HepG2 (cell line): ENCODE results near the gene GRM7. TPM values are rescaled to one million over a fixed set of nuclear protein-coding genes. Genes with fewer than 3 reads are reported as not detected.

ENCODE experiments used
- ATAC-seq: fragments of 200-7000 bp; cut with Tn5 transposase; 3 replicates; pipeline ENCODE4 v1.9.1; 2020; ENCODE audit warnings: mild to moderate bottlenecking, moderate library complexity
- BruUV-seq: library from RNA; stranded (reverse); fragments of 400-500 nt; replicated peaks from 2 replicates; lab custom pipeline; 2021; lab: Mats Ljungman, UMichigan
- CTCF ChIA-PET: fragments of 300-600 bp; formaldehyde crosslinking; extraction: SDS; loops from one replicate; lab custom pipeline; 2021; ENCODE audit warnings: low total read pairs, inconsistent platforms, low intra/inter-chr PET ratio; lab: Yijun Ruan, JAX
- POLR2A ChIA-PET: fragments of 350-600 bp; sonication (Branson Sonifier 250); formaldehyde crosslinking; loops from one replicate; lab custom pipeline; 2020; ENCODE audit warnings: antibody characterized with exemption, inconsistent platforms; lab: Yijun Ruan, JAX
- DNase-seq: peaks from one replicate; pipeline ENCODE4 v3.0.0-alpha.2; 2015; ENCODE audit warnings: low spot score
- FAIRE-seq: peaks from 3 replicates; lab custom pipeline; 2011; peaks lifted over from hg19 to GRCh38; lab: Jason Lieb, UNC
- H2AFZ ChIP-seq: one replicate; pipeline ENCODE4 v1.6.1; 2011; ENCODE audit warnings: low read length, inconsistent platforms
- H3K27ac ChIP-seq: fragments of 300-600 bp; 3 replicates; pipeline ENCODE4 v1.8.0; 2011; ENCODE audit warnings: mixed run types, mild to moderate bottlenecking, mixed read lengths, low read length, inconsistent platforms; ENCODE audit not compliant: insufficient read depth; ENCODE audit errors: extremely low read length
- H3K27me3 ChIP-seq, 2 experiments: fragments of 200-600 bp in 1 of 2; 2 replicates in 1 of 2; 3 replicates in 1 of 2; pipeline versions ENCODE4 v1.6.0 to v1.8.0; 2011; ENCODE audit warnings: low read length in 2 of 2, mild to moderate bottlenecking in 2 of 2, moderate library complexity in 2 of 2, inconsistent platforms in 1 of 2; ENCODE audit not compliant: insufficient read depth in 2 of 2, control insufficient read depth in 1 of 2
- H3K36me3 ChIP-seq, 2 experiments: fragments of 200-600 bp in 1 of 2; replicated peaks in 1 of 2; 2 replicates in 1 of 2; 3 replicates in 1 of 2; pipeline versions ENCODE4 v1.5.1 to v1.8.0; 2011; ENCODE audit warnings: low read length in 2 of 2, inconsistent platforms in 1 of 2; ENCODE audit not compliant: insufficient read depth in 2 of 2, control insufficient read depth in 1 of 2
- H3K4me1 ChIP-seq: 2 replicates; pipeline ENCODE4 v1.5.1; 2012; ENCODE audit warnings: low read length, inconsistent platforms; ENCODE audit not compliant: insufficient read depth
- H3K4me2 ChIP-seq: 2 replicates; pipeline ENCODE4 v1.6.0; 2011; ENCODE audit warnings: low read depth, low read length, inconsistent platforms
- H3K4me3 ChIP-seq, 3 experiments: fragments of 200-600 bp in 1 of 3; sonication (generic), shearing (Covaris generic) in 1 of 3; replicated peaks in 1 of 3; 2 replicates each; pipeline ENCODE4 v1.5.1; 2011 to 2016; ENCODE audit warnings: low read length in 3 of 3, inconsistent platforms in 2 of 3, low read depth in 2 of 3, mild to moderate bottlenecking in 2 of 3, control low read depth in 1 of 3, mixed read lengths in 1 of 3; ENCODE audit not compliant: insufficient read depth in 1 of 3
- H3K79me2 ChIP-seq: one replicate; pipeline ENCODE4 v1.6.1; 2011; ENCODE audit warnings: low read length, inconsistent platforms; ENCODE audit not compliant: insufficient read depth
- H3K9ac ChIP-seq: 2 replicates; pipeline ENCODE4 v1.6.0; 2011; ENCODE audit warnings: mild to moderate bottlenecking, low read depth, low read length, inconsistent platforms; ENCODE audit not compliant: insufficient read depth
- H3K9me3 ChIP-seq: 2 replicates; pipeline ENCODE4 v1.5.1; 2012; ENCODE audit warnings: mild to moderate bottlenecking, low read length
- H4K20me1 ChIP-seq: 2 replicates; pipeline ENCODE4 v1.6.0; 2011; ENCODE audit warnings: inconsistent platforms, mild to moderate bottlenecking, low read length, moderate library complexity; ENCODE audit not compliant: insufficient read depth
- AKAP8 ChIP-seq: sonication (generic); formaldehyde crosslinking; IDR thresholded peaks from 2 replicates; pipeline ENCODE4 v1.5.1; 2020; ENCODE audit warnings: mild to moderate bottlenecking, missing genetic modification reagents
- ATRX ChIP-seq: sonication (generic); formaldehyde crosslinking; IDR thresholded peaks from 2 replicates; pipeline ENCODE4 v1.4.0; 2020; ENCODE audit warnings: missing genetic modification reagents, borderline replicate concordance
- HDAC2 ChIP-seq: sonication (generic); formaldehyde crosslinking; IDR thresholded peaks from 2 replicates; pipeline ENCODE4 v1.4.0; 2020; ENCODE audit warnings: missing genetic modification reagents
- JUNB ChIP-seq: sonication (generic); formaldehyde crosslinking; IDR thresholded peaks from 2 replicates; pipeline ENCODE4 v1.8.0; 2022; ENCODE audit warnings: missing genetic modification reagents, mild to moderate bottlenecking, borderline replicate concordance
- MBNL3 ChIP-seq: fragments of 250-450 bp; sonication (Bioruptor Pico); conservative IDR thresholded peaks from 2 replicates; pipeline ENCODE4 v1.8.0; 2022; ENCODE audit warnings: mild to moderate bottlenecking, inconsistent platforms
- MED1 ChIP-seq: sonication (generic); formaldehyde crosslinking; IDR thresholded peaks from 2 replicates; pipeline ENCODE4 v1.4.0; 2020; ENCODE audit warnings: missing genetic modification reagents
- NR3C1 ChIP-seq: sonication (generic); formaldehyde crosslinking; IDR thresholded peaks from 2 replicates; pipeline ENCODE4 v1.4.0; 2020; ENCODE audit warnings: missing genetic modification reagents
- SMARCE1 ChIP-seq: fragments of 450-650 bp; IDR thresholded peaks from 2 replicates; pipeline ENCODE4 v1.6.1; 2017; ENCODE audit warnings: borderline replicate concordance
- THAP11 ChIP-seq: IDR thresholded peaks from 2 replicates; pipeline ENCODE4 v1.6.1; 2016; ENCODE audit warnings: missing biosample characterization, missing genetic modification reagents
- TOPORS ChIP-seq: sonication (generic); formaldehyde crosslinking; IDR thresholded peaks from 2 replicates; pipeline ENCODE4 v1.8.0; 2023; ENCODE audit warnings: mild to moderate bottlenecking, missing genetic modification reagents
- TSC22D2 ChIP-seq: sonication (generic); formaldehyde crosslinking; IDR thresholded peaks from 2 replicates; pipeline ENCODE4 v1.5.1; 2020; ENCODE audit warnings: missing genetic modification reagents, mild to moderate bottlenecking, borderline replicate concordance
- ZBTB8A ChIP-seq: sonication (generic); formaldehyde crosslinking; IDR thresholded peaks from 2 replicates; pipeline ENCODE4 v1.4.0; 2020; ENCODE audit warnings: mild to moderate bottlenecking, low read depth, missing genetic modification reagents, borderline replicate concordance
- ZFP82 ChIP-seq: sonication (generic); formaldehyde crosslinking; IDR thresholded peaks from 2 replicates; pipeline ENCODE4 v1.5.1; 2020; ENCODE audit warnings: mild to moderate bottlenecking, missing genetic modification reagents, borderline replicate concordance
- ZMYM3 ChIP-seq: sonication (generic); formaldehyde crosslinking; IDR thresholded peaks from 2 replicates; pipeline ENCODE4 v1.5.1; 2020; ENCODE audit warnings: mild to moderate bottlenecking, missing genetic modification reagents
- ZNF12 ChIP-seq: sonication (generic); formaldehyde crosslinking; IDR thresholded peaks from 2 replicates; pipeline ENCODE4 v1.5.0; 2020; ENCODE audit warnings: missing genetic modification reagents
- ZNF841 ChIP-seq: sonication (generic); formaldehyde crosslinking; IDR thresholded peaks from 2 replicates; pipeline ENCODE4 v1.8.1; 2023; ENCODE audit warnings: missing genetic modification reagents, borderline replicate concordance
- ZSCAN29 ChIP-seq: sonication (generic); formaldehyde crosslinking; conservative IDR thresholded peaks from 2 replicates; pipeline ENCODE4 v1.4.0; 2020; ENCODE audit warnings: mild to moderate bottlenecking, missing genetic modification reagents
- WGBS: methylation state at CpG from one replicate; pipeline ENCODE4 v1.1.6; 2017; ENCODE audit warnings: low lambda C conversion rate; 5-methylcytosine and 5-hydroxymethylcytosine counted together
- in situ Hi-C: cut with HindIII; loops from 2 replicates; pipeline ENCODE4 v1.10.0; 2017; ENCODE audit warnings: low pct_unique_long_range_greater_than_20kb; ENCODE audit not compliant: extremely low pct_ligation_motif_present
- intact Hi-C: fragments of 100-400 bp; cut with micrococcal nuclease; formaldehyde crosslinking; loops from one replicate; pipeline ENCODE4 v1.10.0; 2022; ENCODE audit not compliant: unreplicated experiment
- polyA plus RNA-seq, 8 experiments: library from polyadenylated mRNA; depleted of rRNA in 3 of 8; stranded (reverse) in 7 of 8; unstranded in 1 of 8; fragments of >200 nt; fragmentation: Illumina TruSeq in 4 of 8; extraction: Trizol in 4 of 8; gene quantifications; 2 replicates each; pipeline versions ENCODE4 v1.2.1 to v1.2.3, GENCODE V29; 2011 to 2016; ENCODE audit warnings: low read depth in 4 of 8, missing spikeins in 1 of 8, mixed read lengths in 1 of 8; ENCODE audit not compliant: insufficient read depth in 1 of 8
- total RNA-seq, 5 experiments: library from RNA; depleted of rRNA; stranded (reverse); fragments of >200 nt; fragmentation: Illumina TruSeq; extraction: Trizol; gene quantifications; 2 replicates each; pipeline ENCODE4 v1.2.3, GENCODE V29; 2016; ENCODE audit warnings: low read depth in 1 of 5
- TF ChIP-seq, protein P1 (sequence below): sonication (generic); formaldehyde crosslinking; conservative IDR thresholded peaks from 2 replicates; pipeline ENCODE4 v1.8.0; 2022; ENCODE audit warnings: missing genetic modification reagents
- TF ChIP-seq, protein P2 (sequence below): sonication (generic); formaldehyde crosslinking; conservative IDR thresholded peaks from 2 replicates; pipeline ENCODE4 v1.8.1; 2023; ENCODE audit warnings: missing genetic modification reagents

GRM7 gene
- total and polyA plus RNA-seq, 2 of the 13 experiments (the other 11 are each of a cell fraction or from before 2014, with no cell fraction given) = not detected

DNA sequence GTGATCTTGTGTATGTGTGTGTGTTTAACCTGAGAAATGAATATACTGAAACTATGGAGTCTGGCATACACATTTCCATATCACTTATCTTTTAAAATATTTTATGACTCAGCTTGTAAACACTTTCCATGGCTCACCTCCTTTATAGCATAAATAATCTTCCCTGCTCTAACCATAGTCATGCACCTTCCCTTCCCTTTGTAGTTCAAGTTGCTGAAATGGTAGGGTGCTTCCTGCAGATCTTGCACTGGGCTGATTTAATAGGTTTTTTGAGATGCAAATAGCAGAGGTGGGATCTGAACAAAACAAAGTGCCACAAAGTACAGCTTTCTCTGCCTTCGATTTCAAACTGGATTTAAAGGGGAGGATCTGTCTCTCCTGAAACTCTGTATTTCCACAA lies 928.0 kb downstream of the GRM7 start:
- Histone ChIP-seq H2AFZ (no peak overlapping the region), H3K36me3 (no peaks in the 10 kb centered on the region), H3K27ac (no peak overlapping the region), H3K9me3 (peaks cover 41% of the 10 kb centered on the region), H3K4me1 (no peaks in the 10 kb centered on the region), H3K27me3 (no peaks in the 10 kb centered on the region), H3K4me3 (no peak overlapping the region)
- ChIA-PET CTCF (no interaction called here), POLR2A (no interaction called here)
- intact Hi-C loops (no loop called here), in situ Hi-C loops (no loop called here)
- no peak for ATAC-seq
- FAIRE-seq = no peak
- no peak for DNase-seq
- TF ChIP-seq, protein P1, sequence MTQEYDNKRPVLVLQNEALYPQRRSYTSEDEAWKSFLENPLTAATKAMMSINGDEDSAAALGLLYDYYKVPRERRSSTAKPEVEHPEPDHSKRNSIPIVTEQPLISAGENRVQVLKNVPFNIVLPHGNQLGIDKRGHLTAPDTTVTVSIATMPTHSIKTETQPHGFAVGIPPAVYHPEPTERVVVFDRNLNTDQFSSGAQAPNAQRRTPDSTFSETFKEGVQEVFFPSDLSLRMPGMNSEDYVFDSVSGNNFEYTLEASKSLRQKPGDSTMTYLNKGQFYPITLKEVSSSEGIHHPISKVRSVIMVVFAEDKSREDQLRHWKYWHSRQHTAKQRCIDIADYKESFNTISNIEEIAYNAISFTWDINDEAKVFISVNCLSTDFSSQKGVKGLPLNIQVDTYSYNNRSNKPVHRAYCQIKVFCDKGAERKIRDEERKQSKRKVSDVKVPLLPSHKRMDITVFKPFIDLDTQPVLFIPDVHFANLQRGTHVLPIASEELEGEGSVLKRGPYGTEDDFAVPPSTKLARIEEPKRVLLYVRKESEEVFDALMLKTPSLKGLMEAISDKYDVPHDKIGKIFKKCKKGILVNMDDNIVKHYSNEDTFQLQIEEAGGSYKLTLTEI (CRISPR knock-in tag) = no peak
- TF ChIP-seq SMARCE1 (no peak), HDAC2 (no peak), ZMYM3 (CRISPR knock-in tag) (no peak), MED1 (CRISPR knock-in tag) (no peak), ZNF841 (no peak), JUNB (CRISPR knock-in tag) (no peak), ZBTB8A (no peak), NR3C1 (CRISPR knock-in tag) (no peak), ATRX (CRISPR knock-in tag) (no peak), ZFP82 (CRISPR knock-in tag) (no peak), ZNF12 (CRISPR knock-in tag) (no peak), MBNL3 (CRISPR knock-in tag) (no peak), TOPORS (CRISPR knock-in tag) (no peak), AKAP8 (no peak), ZSCAN29 (CRISPR knock-in tag) (no peak), THAP11 (CRISPR knock-in tag) (no peak), TSC22D2 (CRISPR knock-in tag) (no peak)
- TF ChIP-seq, protein P2, sequence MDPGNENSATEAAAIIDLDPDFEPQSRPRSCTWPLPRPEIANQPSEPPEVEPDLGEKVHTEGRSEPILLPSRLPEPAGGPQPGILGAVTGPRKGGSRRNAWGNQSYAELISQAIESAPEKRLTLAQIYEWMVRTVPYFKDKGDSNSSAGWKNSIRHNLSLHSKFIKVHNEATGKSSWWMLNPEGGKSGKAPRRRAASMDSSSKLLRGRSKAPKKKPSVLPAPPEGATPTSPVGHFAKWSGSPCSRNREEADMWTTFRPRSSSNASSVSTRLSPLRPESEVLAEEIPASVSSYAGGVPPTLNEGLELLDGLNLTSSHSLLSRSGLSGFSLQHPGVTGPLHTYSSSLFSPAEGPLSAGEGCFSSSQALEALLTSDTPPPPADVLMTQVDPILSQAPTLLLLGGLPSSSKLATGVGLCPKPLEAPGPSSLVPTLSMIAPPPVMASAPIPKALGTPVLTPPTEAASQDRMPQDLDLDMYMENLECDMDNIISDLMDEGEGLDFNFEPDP = no peak
- TF ChIP-seq, all 625 proteins: peak for 0
- no peaks in the 10 kb centered on the region for H3K79me2 ChIP-seq
- whole genome bisulfite sequencing = 6% methylated on average over 1 of the region's 1 CpG
- no peak overlapping the region for H3K4me2 ChIP-seq
- BruUV-seq = no TSS peak
- H3K9ac ChIP-seq = no peak overlapping the region
- H4K20me1 ChIP-seq = no peaks in the 10 kb centered on the region
